CD4-positive, alpha-beta T cell treated with Interleukin-15 for 4 hours (primary cell): ENCODE measurements around the gene ARHGAP18.

Source experiments
- DNase-seq: peaks from one replicate; pipeline ENCODE4 v3.0.0-alpha.2; 2020; ENCODE audit warnings: low spot score

ARHGAP18 gene

DNA sequence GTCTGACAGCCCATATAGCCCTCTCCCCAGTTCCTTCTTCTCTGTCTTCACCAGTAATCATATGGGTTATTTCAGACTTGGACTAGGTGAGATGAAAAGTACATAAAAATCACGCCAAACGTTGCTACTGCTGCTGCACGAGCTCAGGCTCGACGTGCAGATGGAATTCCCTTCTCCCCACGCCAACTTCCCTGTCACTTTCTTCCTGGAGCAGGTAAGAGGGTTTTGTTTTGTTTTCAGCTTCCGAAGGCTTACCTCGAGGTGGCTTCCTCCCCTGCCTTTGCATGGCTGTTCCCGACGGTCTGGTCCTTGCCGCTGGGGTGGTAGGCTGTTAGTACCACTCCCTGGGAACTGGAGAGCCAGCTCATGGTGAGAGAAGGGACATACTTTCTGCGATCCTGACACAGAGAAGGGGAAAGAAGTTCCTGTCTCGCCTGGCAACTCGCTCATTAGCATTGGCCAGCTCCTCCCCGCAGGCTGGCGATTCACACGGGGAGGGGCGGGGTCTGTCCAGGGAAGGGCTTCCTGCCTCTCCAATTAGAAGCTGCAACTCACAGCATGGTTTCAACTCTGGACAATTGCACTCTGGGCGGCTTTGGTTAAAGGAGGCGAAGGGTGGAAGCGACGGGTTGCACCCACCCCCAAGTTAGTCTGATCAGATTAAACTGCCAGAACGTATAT, at the start of gene ARHGAP18:
ARHGAP18 (minus strand) TSS at position 409 of the 681 bp plus-strand sequence; CDS start at position 368, 41 bp downstream.
- peak; percentile 69 for DNase-seq

GRCh38 chr6:129755787-129756186, 45.8 kb upstream of the ARHGAP18 start:
- DNase-seq: no peak

DNA sequence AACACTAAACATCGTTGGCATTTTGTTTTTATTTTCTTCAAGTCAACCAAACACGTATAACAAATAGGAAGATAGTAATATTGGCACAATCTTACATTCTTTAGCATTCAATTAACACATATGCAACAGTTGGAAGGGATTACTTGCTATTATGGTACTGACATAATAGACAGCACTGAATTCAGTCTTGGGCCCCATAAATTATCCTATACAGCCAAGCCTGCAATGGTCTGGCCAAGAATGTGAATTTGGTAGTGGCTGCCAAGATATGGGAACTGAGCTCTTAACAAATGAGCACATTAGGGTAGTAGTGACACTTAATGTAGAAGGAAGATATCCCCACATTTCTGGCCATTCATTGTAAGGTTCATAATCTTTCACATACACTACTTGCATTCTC, 44.8 kb upstream of the ARHGAP18 start:
- DNase-seq: no peak

GRCh38 chr6:129753422-129753821, 43.4 kb upstream of the ARHGAP18 start:
- no peak for DNase-seq

DNA sequence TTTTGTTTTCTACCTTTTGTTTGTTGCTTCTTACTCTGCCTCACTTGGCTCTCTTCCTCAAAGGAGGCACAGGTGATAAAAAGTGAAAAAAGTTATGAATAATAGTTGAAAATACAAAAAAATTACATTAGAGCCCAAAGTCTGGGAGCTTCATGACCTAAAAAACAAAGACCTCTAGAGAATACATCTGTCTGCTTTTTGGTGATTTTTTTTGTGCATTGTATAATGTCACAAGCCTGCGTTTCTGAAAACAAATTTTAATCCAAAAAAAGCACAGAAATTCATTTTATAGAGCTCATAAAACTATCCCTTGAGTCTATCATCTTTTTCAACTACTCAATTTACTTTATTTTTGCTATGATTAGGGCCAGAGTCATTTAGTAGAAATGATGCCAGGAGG, 41.4 kb upstream of the ARHGAP18 start:
- no peak for DNase-seq

- peak; percentile 10 for DNase-seq
Observed at GRCh38 chr6:129750360-129750759, 40.4 kb upstream of the ARHGAP18 start.

GRCh38 chr6:129749749-129750120, 39.8 kb upstream of the ARHGAP18 start:
- DNase-seq: peak; percentile 54

DNA sequence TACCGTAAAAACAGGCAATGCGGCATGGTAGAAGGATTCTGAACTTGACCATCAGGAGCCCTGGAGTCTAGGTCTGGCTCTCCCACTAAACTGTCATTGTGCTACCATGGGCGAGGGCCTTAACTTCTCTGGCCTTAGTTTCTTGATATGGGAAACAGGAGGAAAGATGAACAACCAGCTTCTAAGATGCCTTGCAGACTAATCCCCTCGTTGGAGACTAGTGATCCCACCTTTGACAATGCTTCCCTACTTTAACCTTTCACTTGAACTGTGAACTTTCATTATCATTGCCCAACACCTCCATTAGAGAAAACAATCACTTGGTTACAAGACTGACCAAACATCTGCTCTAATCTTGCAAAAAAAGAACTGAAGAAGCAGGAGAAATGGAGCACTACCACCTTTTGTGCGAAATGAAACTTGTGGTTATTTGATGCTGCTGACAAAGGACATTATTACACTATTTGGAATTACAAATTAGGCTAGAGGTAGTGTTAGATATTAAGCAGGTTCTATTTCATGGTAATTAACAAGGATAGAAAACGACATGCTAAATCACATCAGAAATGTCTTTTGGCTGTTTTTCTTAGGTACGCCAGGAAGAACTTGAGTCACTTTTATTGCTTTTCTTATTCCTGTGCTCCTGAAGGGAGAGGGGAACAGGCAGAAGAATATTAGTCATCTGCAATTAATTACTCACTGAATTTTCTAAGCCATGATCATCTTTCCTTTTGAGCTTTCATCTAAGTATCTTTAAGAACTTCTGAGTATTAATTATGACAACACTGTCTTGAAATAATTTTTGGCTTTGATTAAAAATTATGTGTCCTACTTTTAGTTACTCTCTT, 39.1 kb upstream of the ARHGAP18 start:
- peak; percentile 9 for DNase-seq

- peak; percentile 59 for DNase-seq
Observed at GRCh38 chr6:129748212-129748900, 38.4 kb upstream of the ARHGAP18 start.

DNA sequence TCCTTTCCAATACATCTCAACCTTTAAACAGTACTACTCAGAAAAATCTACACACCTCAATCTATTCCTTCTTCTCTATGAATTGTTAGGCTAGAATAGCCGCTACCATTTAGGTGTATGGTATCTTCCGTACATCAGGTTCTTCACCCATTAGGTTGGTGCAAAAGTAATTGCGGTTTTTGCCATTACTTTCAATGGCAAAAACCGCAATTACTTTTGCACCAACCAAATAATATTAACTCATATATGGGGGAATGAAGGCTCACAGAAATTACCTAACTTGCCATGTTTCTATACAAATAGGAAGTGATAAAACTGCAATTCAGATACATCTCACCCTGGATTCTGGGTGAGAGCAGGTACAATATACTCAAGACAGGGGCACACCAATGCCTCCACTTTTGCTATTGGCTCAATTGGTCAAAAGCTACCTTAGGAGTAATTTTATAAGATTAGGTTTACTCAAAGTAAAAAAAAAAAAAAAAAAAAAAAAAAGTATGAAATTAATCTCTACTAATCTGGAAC, 37.7 kb upstream of the ARHGAP18 start:
- DNase-seq: no peak

- no peak for DNase-seq
Observed at GRCh38 chr6:129744880-129745237, 34.9 kb upstream of the ARHGAP18 start.

DNA sequence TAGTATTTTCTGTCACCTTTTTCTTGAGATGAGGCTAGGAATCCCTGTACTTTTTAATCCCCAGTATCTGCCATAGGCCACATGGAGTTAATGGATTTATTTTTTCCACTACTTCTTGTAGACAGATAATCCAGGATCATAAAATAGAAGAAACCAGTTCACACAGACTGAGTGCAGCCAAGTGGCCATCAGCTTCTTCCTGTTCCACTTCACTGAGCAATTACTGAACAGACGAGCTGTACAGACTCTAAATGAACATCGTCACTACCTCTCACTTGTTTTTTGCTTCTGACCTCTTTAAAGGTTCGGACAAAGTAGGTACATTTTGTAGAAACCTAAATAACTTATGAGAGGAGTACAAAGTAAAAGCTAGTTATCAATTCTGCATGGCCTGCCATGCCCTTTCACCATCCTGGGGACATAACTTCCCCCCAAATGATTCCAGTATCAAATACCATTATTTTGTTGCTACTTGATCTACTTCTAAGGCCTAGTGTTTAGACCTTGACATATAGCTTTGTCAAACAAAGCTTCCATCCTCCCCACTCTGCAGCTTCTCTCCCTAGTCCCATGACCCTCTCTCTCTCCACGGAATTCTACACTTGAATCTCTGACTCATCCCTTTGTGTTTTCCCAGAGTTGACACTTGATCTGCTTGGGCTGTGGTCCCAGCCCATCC, 34.4 kb upstream of the ARHGAP18 start:
- no peak for DNase-seq

- DNase-seq: no peak
Observed at GRCh38 chr6:129740013-129740412, 30.0 kb upstream of the ARHGAP18 start.

- DNase-seq: no peak
Observed at GRCh38 chr6:129736105-129736504, 26.1 kb upstream of the ARHGAP18 start.

DNA sequence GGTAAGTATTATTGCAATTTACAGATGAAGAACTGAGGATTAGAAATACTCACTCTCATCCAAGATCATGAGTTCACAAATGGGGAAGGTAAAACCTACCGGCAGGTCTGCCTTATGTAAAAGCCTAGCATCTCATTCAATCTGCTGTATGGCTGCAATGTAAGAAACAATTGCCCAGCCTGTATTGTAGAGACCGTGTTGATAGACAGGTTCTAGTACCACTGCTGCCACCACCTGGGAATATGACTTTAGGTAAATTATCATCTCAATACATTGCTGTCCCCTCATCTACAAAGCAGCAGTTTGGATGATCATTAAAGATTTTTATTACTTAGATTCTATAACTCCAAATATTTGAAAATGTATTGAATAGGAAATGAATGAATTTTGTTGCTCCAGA, 23.3 kb upstream of the ARHGAP18 start:
- DNase-seq: no peak

DNA sequence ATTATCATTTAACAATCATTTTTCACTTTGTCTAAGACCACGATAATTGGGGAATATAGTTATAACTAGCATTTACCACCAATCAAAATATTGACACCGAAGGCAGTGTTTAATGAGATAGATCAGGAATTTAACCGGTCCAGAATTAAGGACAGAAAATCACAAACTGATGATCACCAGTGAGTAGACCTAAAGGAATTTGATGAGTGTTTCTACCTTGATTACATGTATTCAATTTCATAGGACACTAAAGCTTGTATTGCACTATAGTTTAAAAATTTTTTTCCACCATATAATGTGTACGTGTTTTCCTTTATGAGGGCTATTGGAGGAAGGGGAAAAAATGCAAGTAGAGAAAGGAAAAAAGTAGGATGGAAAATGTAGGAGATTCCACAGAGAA, 22.6 kb upstream of the ARHGAP18 start:
- DNase-seq: no peak

- no peak for DNase-seq
Observed at GRCh38 chr6:129732034-129732433, 22.1 kb upstream of the ARHGAP18 start.

- no peak for DNase-seq
Observed at GRCh38 chr6:129731428-129731827, 21.5 kb upstream of the ARHGAP18 start.

DNA sequence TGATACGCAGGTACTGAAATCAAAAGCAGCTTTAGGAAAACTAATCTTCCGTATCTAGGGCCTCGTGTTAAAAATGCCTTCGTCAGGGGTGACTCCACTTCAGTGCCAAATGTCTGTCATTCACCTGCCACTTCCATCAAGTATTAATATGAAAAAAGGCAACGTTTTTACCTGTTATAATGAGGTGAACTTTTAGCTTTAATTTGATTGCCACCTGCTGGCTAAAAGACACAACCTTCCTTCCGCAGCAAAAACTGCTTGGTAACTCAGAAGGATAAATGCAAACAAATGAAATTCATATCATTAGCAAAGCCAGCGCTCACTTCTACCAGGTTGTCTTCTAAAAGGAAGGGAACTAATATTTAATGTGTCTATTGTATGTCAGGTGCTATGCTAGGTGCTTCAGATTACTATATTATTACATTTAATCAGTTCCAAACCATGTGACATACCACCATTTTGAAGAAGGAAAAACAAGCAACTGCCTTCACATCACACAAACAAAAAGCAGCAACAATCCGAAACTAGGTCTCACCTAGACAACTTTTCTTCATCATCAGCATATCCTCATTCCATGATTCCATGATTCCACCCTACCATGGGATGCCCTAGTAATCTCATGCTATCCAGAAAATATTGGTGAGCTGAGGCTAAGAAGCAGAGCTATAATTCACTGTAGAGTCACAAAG, 20.6 kb upstream of the ARHGAP18 start:
- DNase-seq: peak; percentile 66

GRCh38 chr6:129726650-129727049, 16.7 kb upstream of the ARHGAP18 start:
- no peak for DNase-seq

GRCh38 chr6:129725341-129725740, 15.4 kb upstream of the ARHGAP18 start:
- no peak for DNase-seq

- DNase-seq: no peak
Observed at GRCh38 chr6:129719692-129720091, 9.7 kb upstream of the ARHGAP18 start.
